H9 (cell line): ENCODE measurements around the gene KMT2D. TPM values are rescaled to one million over a fixed set of nuclear protein-coding genes. Genes with fewer than 3 reads are reported as not detected.

Source experiments
- DNase-seq: peaks from one replicate; pipeline ENCODE4 v3.0.0-alpha.2; 2017
- H2AFZ ChIP-seq: one replicate; pipeline ENCODE4 v1.6.1; 2013; ENCODE audit warnings: mild to moderate bottlenecking, low read length, control low read depth, moderate library complexity
- H2AK5ac ChIP-seq: 2 replicates; pipeline ENCODE4 v1.6.1; 2013; ENCODE audit warnings: low read length, control low read depth, mixed read lengths; ENCODE audit not compliant: insufficient read length
- H2BK120ac ChIP-seq: one replicate; pipeline ENCODE4 v1.6.1; 2013; ENCODE audit warnings: low read depth, mild to moderate bottlenecking, low read length, control low read depth, inconsistent platforms; ENCODE audit not compliant: poor library complexity, severe bottlenecking
- H2BK12ac ChIP-seq: 2 replicates; pipeline ENCODE4 v1.6.1; 2013; ENCODE audit warnings: low read length, control low read depth, mixed read lengths, low read depth; ENCODE audit not compliant: insufficient read length
- H2BK15ac ChIP-seq: 2 replicates; pipeline ENCODE4 v1.6.1; 2013; ENCODE audit warnings: low read depth, low read length, control low read depth
- H2BK20ac ChIP-seq: one replicate; pipeline ENCODE4 v1.6.1; 2013; ENCODE audit warnings: low read depth, mild to moderate bottlenecking, low read length, control low read depth, inconsistent platforms; ENCODE audit not compliant: poor library complexity, severe bottlenecking
- H2BK5ac ChIP-seq: 2 replicates; pipeline ENCODE4 v1.6.1; 2013; ENCODE audit warnings: low read length, control low read depth, mixed read lengths; ENCODE audit not compliant: insufficient read length
- H3K14ac ChIP-seq: 2 replicates; pipeline ENCODE4 v1.6.1; 2013; ENCODE audit warnings: low read length, control low read depth; ENCODE audit not compliant: insufficient read depth
- H3K18ac ChIP-seq: 2 replicates; pipeline ENCODE4 v1.6.1; 2013; ENCODE audit warnings: low read depth, mild to moderate bottlenecking, mixed read lengths, low read length, control low read depth; ENCODE audit not compliant: insufficient read length
- H3K23ac ChIP-seq: 2 replicates; pipeline ENCODE4 v1.6.1; 2013; ENCODE audit warnings: low read length, control low read depth, mixed read lengths, low read depth; ENCODE audit not compliant: insufficient read length
- H3K23me2 ChIP-seq: 2 replicates; pipeline ENCODE4 v1.6.1; 2013; ENCODE audit warnings: low read depth, mild to moderate bottlenecking, mixed read lengths, low read length, control low read depth; ENCODE audit not compliant: insufficient read length, poor library complexity, severe bottlenecking
- H3K27ac ChIP-seq: 2 replicates; pipeline ENCODE4 v1.5.1; 2013; ENCODE audit warnings: low read length, control low read depth, mixed read lengths, low read depth; ENCODE audit not compliant: insufficient read length
- H3K27me3 ChIP-seq: 2 replicates; pipeline ENCODE4 v1.6.1; 2013; ENCODE audit warnings: low read length, control low read depth, inconsistent platforms; ENCODE audit not compliant: insufficient read depth
- H3K4ac ChIP-seq: 2 replicates; pipeline ENCODE4 v1.6.1; 2013; ENCODE audit warnings: low read depth, mild to moderate bottlenecking, control low read depth, inconsistent platforms, low read length, moderate library complexity
- H3K4me1 ChIP-seq: 2 replicates; pipeline ENCODE4 v1.6.1; 2013; ENCODE audit warnings: low read length, control low read depth, inconsistent platforms; ENCODE audit not compliant: insufficient read depth
- H3K4me2 ChIP-seq: 2 replicates; pipeline ENCODE4 v1.6.1; 2013; ENCODE audit warnings: low read length, control low read depth, mixed read lengths; ENCODE audit not compliant: insufficient read length, insufficient read depth
- H3K56ac ChIP-seq: 2 replicates; pipeline ENCODE4 v1.6.1; 2013; ENCODE audit warnings: low read depth, mild to moderate bottlenecking, mixed read lengths, low read length, control low read depth; ENCODE audit not compliant: insufficient read length
- H3K79me1 ChIP-seq: 2 replicates; pipeline ENCODE4 v1.6.1; 2013; ENCODE audit warnings: low read depth, mild to moderate bottlenecking, moderate library complexity, low read length, control low read depth, inconsistent platforms; ENCODE audit not compliant: insufficient read depth, poor library complexity, severe bottlenecking
- H3K79me2 ChIP-seq: 2 replicates; pipeline ENCODE4 v1.6.1; 2013; ENCODE audit warnings: low read length, control low read depth, inconsistent platforms; ENCODE audit not compliant: insufficient read depth
- H3K9ac ChIP-seq: 2 replicates; pipeline ENCODE4 v1.6.1; 2013; ENCODE audit warnings: low read length, control low read depth, mixed read lengths; ENCODE audit not compliant: insufficient read length; ENCODE audit errors: extremely low read depth
- H3K9me3 ChIP-seq: one replicate; pipeline ENCODE4 v1.6.1; 2013; ENCODE audit warnings: low read depth, low read length, inconsistent platforms; ENCODE audit not compliant: control insufficient read depth
- H3T11ph ChIP-seq: one replicate; pipeline ENCODE4 v1.6.1; 2013; ENCODE audit warnings: mild to moderate bottlenecking, low read length, control low read depth, inconsistent platforms
- H4K20me1 ChIP-seq: one replicate; pipeline ENCODE4 v1.6.1; 2013; ENCODE audit not compliant: control insufficient read depth, insufficient read length, insufficient read depth
- H4K5ac ChIP-seq: 2 replicates; pipeline ENCODE4 v1.6.1; 2013; ENCODE audit warnings: low read depth, mild to moderate bottlenecking, mixed read lengths, low read length, control low read depth; ENCODE audit not compliant: insufficient read length
- H4K8ac ChIP-seq: replicated peaks from 2 replicates; pipeline ENCODE4 v1.6.1; 2013; ENCODE audit warnings: low read length, control low read depth, mixed read lengths, low read depth; ENCODE audit not compliant: insufficient read length
- H4K91ac ChIP-seq: 2 replicates; pipeline ENCODE4 v1.6.1; 2013; ENCODE audit warnings: low read depth, mild to moderate bottlenecking, moderate library complexity, mixed read lengths, low read length, control low read depth; ENCODE audit not compliant: insufficient read length
- H3K27ac Mint-ChIP-seq, 3 experiments: 2 replicates in 2 of 3; 3 replicates in 1 of 3; pipeline ENCODE4 v1.8.0; 2020 to 2021; ENCODE audit warnings: mixed read lengths in 3 of 3, mild to moderate bottlenecking in 1 of 3, moderate library complexity in 1 of 3
- H3K27me3 Mint-ChIP-seq: 2 replicates; pipeline ENCODE4 v1.8.0; 2021; ENCODE audit warnings: low read depth, mild to moderate bottlenecking, moderate library complexity, mixed read lengths
- H3K36me3 Mint-ChIP-seq, 3 experiments: 2 replicates in 2 of 3; 3 replicates in 1 of 3; pipeline ENCODE4 v1.8.0; 2020 to 2021; ENCODE audit warnings: low read depth in 3 of 3, mixed read lengths in 3 of 3; ENCODE audit not compliant: insufficient read depth in 1 of 3
- H3K4me1 Mint-ChIP-seq, 2 experiments: 2 replicates each; pipeline ENCODE4 v1.8.0; 2020; ENCODE audit warnings: mixed read lengths in 2 of 2
- H3K4me3 Mint-ChIP-seq, 2 experiments: 2 replicates in 1 of 2; 3 replicates in 1 of 2; pipeline ENCODE4 v1.8.0; 2020 to 2021; ENCODE audit warnings: mild to moderate bottlenecking in 2 of 2, mixed read lengths in 2 of 2, moderate library complexity in 1 of 2
- H3K9me3 Mint-ChIP-seq, 2 experiments: 2 replicates in 1 of 2; 3 replicates in 1 of 2; pipeline ENCODE4 v1.8.0; 2020; ENCODE audit warnings: mild to moderate bottlenecking in 2 of 2, mixed read lengths in 2 of 2, moderate library complexity in 1 of 2
- WGBS: extraction: QIAGEN DNeasy Blood & Tissue Kit; methylation state at CpG from one replicate; pipeline ENCODE4 v1.1.7; 2013; ENCODE audit warnings: missing lambda C conversion rate, low lambda C conversion rate, mixed read lengths; ENCODE audit not compliant: insufficient read length; ENCODE audit errors: extremely low coverage; 5-methylcytosine and 5-hydroxymethylcytosine counted together
- total RNA-seq: library from RNA; stranded (reverse); gene quantifications from 2 replicates; pipeline ENCODE4 v1.2.1, GENCODE V29; 2021
- TF ChIP-seq, protein P1 (sequence below): fragments of 200-600 bp; sonication (generic); conservative IDR thresholded peaks from 3 replicates; pipeline ENCODE4 v1.8.0; 2021; ENCODE audit warnings: antibody characterized with exemption, mild to moderate bottlenecking

Gene KMT2D
- total RNA-seq, 1 experiment from 2014 or later, result 93.7 TPM

GRCh38 chr12:49038291-49038955 is 22.2 kb downstream of the KMT2D start:
- no peak overlapping the region for H3T11ph ChIP-seq
- no peak overlapping the region for H4K91ac ChIP-seq
- no CpG with 5 or more reads among the region's 20 CpGs for WGBS
- no peak for DNase-seq
- H3K27me3 ChIP-seq, result no peaks in the 10 kb centered on the region
- H3K27ac Mint-ChIP-seq, result no peak overlapping the region
- H3K36me3 Mint-ChIP-seq, result peaks cover 45 to 96% (median 92%) of the 10 kb centered on the region in 3 experiments; a peak in 6 of 7 replicates
- H3K9me3 Mint-ChIP-seq, result no peaks in the 10 kb centered on the region
- no peak overlapping the region for H2BK5ac ChIP-seq
- TF ChIP-seq, protein P1, sequence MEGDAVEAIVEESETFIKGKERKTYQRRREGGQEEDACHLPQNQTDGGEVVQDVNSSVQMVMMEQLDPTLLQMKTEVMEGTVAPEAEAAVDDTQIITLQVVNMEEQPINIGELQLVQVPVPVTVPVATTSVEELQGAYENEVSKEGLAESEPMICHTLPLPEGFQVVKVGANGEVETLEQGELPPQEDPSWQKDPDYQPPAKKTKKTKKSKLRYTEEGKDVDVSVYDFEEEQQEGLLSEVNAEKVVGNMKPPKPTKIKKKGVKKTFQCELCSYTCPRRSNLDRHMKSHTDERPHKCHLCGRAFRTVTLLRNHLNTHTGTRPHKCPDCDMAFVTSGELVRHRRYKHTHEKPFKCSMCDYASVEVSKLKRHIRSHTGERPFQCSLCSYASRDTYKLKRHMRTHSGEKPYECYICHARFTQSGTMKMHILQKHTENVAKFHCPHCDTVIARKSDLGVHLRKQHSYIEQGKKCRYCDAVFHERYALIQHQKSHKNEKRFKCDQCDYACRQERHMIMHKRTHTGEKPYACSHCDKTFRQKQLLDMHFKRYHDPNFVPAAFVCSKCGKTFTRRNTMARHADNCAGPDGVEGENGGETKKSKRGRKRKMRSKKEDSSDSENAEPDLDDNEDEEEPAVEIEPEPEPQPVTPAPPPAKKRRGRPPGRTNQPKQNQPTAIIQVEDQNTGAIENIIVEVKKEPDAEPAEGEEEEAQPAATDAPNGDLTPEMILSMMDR, result no peak
- H3K4me1 Mint-ChIP-seq, result no peaks in the 10 kb centered on the region
- no peaks in the 10 kb centered on the region for H3K23me2 ChIP-seq
- H3K79me1 ChIP-seq, result no peaks in the 10 kb centered on the region
- H3K4me3 Mint-ChIP-seq, result no peak overlapping the region
- no peak overlapping the region for H3K4me2 ChIP-seq
- no peaks in the 10 kb centered on the region for H3K4me1 ChIP-seq
- no peak overlapping the region for H2AFZ ChIP-seq
- no peak overlapping the region for H3K23ac ChIP-seq
- no peaks in the 10 kb centered on the region for H3K27me3 Mint-ChIP-seq
- H3K9ac ChIP-seq, result no peak overlapping the region
- H4K5ac ChIP-seq, result no peak overlapping the region
- H4K20me1 ChIP-seq, result no peaks in the 10 kb centered on the region
- no peak overlapping the region for H3K27ac ChIP-seq
- no peaks in the 10 kb centered on the region for H3K79me2 ChIP-seq
- no peak overlapping the region for H3K56ac ChIP-seq
- no peak overlapping the region for H3K4ac ChIP-seq
- no peak overlapping the region for H4K8ac ChIP-seq
- no peak overlapping the region for H3K18ac ChIP-seq
- H2BK20ac ChIP-seq, result no peak overlapping the region
- H2BK15ac ChIP-seq, result no peak overlapping the region
- H3K9me3 ChIP-seq, result no peaks in the 10 kb centered on the region
- H2BK12ac ChIP-seq, result no peak overlapping the region
- H2BK120ac ChIP-seq, result no peak overlapping the region
- H2AK5ac ChIP-seq, result no peak overlapping the region
- no peak overlapping the region for H3K14ac ChIP-seq
